ENCODE data around the gene FKBP4.

DNA sequence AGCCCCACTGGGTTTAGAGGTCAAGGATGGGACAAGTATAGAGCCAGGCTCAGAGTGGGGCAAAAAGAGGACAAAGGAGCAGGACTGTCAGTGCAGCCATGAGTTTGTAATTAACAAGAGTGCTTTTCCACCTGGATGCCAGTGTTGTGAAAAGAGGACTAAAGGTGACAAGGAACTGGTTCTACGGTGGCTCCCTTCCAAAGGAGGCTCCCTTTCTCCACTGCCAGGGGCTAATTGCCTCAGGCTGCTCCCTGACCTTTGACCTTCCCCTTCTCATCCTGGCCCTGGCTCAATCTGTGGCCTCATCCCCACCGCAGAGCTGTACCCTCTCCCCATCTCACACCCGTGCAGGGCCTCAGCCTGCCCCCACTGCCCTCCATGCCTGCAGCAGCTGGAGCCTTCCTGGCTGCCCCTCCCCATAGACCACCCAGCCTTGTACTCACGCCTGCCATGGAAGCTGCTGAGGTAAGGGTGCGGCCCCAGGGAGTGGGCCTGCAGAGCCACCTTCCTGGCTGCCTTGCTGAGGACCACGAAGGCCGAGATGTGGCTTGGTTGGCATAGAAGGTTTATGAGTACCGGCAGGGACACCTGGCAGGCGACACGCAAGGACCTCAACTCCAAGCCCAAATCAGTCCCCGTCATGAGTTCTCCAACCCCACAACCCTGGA lies 24.8 kb upstream of the FKBP4 start:
- no peak for TF ChIP-seq SP1 (IDR thresholded peaks at IDR 0.05)
- TF ChIP-seq, protein P1, sequence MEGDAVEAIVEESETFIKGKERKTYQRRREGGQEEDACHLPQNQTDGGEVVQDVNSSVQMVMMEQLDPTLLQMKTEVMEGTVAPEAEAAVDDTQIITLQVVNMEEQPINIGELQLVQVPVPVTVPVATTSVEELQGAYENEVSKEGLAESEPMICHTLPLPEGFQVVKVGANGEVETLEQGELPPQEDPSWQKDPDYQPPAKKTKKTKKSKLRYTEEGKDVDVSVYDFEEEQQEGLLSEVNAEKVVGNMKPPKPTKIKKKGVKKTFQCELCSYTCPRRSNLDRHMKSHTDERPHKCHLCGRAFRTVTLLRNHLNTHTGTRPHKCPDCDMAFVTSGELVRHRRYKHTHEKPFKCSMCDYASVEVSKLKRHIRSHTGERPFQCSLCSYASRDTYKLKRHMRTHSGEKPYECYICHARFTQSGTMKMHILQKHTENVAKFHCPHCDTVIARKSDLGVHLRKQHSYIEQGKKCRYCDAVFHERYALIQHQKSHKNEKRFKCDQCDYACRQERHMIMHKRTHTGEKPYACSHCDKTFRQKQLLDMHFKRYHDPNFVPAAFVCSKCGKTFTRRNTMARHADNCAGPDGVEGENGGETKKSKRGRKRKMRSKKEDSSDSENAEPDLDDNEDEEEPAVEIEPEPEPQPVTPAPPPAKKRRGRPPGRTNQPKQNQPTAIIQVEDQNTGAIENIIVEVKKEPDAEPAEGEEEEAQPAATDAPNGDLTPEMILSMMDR (IDR thresholded peaks at IDR 0.05; ENCODE audit: low read depth, low read length, missing input control), result no peak
- TF ChIP-seq TAF1 (conservative IDR thresholded peaks at IDR 0.05), result no peak
- TF ChIP-seq, protein P2, sequence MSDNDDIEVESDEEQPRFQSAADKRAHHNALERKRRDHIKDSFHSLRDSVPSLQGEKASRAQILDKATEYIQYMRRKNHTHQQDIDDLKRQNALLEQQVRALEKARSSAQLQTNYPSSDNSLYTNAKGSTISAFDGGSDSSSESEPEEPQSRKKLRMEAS (IDR thresholded peaks at IDR 0.05), result no peak
- TF ChIP-seq RAD21 (IDR thresholded peaks at IDR 0.05), result no peak
- TF ChIP-seq, protein P3, sequence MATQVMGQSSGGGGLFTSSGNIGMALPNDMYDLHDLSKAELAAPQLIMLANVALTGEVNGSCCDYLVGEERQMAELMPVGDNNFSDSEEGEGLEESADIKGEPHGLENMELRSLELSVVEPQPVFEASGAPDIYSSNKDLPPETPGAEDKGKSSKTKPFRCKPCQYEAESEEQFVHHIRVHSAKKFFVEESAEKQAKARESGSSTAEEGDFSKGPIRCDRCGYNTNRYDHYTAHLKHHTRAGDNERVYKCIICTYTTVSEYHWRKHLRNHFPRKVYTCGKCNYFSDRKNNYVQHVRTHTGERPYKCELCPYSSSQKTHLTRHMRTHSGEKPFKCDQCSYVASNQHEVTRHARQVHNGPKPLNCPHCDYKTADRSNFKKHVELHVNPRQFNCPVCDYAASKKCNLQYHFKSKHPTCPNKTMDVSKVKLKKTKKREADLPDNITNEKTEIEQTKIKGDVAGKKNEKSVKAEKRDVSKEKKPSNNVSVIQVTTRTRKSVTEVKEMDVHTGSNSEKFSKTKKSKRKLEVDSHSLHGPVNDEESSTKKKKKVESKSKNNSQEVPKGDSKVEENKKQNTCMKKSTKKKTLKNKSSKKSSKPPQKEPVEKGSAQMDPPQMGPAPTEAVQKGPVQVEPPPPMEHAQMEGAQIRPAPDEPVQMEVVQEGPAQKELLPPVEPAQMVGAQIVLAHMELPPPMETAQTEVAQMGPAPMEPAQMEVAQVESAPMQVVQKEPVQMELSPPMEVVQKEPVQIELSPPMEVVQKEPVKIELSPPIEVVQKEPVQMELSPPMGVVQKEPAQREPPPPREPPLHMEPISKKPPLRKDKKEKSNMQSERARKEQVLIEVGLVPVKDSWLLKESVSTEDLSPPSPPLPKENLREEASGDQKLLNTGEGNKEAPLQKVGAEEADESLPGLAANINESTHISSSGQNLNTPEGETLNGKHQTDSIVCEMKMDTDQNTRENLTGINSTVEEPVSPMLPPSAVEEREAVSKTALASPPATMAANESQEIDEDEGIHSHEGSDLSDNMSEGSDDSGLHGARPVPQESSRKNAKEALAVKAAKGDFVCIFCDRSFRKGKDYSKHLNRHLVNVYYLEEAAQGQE (IDR thresholded peaks at IDR 0.05), result no peak
- TF ChIP-seq, protein P4, sequence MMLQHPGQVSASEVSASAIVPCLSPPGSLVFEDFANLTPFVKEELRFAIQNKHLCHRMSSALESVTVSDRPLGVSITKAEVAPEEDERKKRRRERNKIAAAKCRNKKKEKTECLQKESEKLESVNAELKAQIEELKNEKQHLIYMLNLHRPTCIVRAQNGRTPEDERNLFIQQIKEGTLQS (IDR thresholded peaks at IDR 0.05), result no peak
- no peak for TF ChIP-seq HNF4G (IDR thresholded peaks at IDR 0.05)
- TF ChIP-seq, protein P5, sequence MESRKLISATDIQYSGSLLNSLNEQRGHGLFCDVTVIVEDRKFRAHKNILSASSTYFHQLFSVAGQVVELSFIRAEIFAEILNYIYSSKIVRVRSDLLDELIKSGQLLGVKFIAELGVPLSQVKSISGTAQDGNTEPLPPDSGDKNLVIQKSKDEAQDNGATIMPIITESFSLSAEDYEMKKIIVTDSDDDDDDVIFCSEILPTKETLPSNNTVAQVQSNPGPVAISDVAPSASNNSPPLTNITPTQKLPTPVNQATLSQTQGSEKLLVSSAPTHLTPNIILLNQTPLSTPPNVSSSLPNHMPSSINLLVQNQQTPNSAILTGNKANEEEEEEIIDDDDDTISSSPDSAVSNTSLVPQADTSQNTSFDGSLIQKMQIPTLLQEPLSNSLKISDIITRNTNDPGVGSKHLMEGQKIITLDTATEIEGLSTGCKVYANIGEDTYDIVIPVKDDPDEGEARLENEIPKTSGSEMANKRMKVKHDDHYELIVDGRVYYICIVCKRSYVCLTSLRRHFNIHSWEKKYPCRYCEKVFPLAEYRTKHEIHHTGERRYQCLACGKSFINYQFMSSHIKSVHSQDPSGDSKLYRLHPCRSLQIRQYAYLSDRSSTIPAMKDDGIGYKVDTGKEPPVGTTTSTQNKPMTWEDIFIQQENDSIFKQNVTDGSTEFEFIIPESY (IDR thresholded peaks at IDR 0.05), result no peak
- no peak for TF ChIP-seq YY1 (IDR thresholded peaks at IDR 0.05)
- TF ChIP-seq JUND (IDR thresholded peaks at IDR 0.05), result no peak
- TF ChIP-seq HNF4A (conservative IDR thresholded peaks at IDR 0.05), result no peak
- no peak for TF ChIP-seq EGR1 (IDR thresholded peaks at IDR 0.05; ENCODE audit: low read depth in 2 of 2)
